HG03139 (cell line): ENCODE data around the gene ADARB2.
"Not testable (repeated sequence)": the region's sequence is repeated elsewhere in the genome, so short reads cannot be mapped to it uniquely, and the experiment has no call there.

Source experiments
- ATAC-seq: cut with Tn5 transposase; IDR thresholded peaks from one replicate; pipeline ENCODE4 v1.9.1; 2021; ENCODE audit not compliant: unreplicated experiment

Gene ADARB2

DNA sequence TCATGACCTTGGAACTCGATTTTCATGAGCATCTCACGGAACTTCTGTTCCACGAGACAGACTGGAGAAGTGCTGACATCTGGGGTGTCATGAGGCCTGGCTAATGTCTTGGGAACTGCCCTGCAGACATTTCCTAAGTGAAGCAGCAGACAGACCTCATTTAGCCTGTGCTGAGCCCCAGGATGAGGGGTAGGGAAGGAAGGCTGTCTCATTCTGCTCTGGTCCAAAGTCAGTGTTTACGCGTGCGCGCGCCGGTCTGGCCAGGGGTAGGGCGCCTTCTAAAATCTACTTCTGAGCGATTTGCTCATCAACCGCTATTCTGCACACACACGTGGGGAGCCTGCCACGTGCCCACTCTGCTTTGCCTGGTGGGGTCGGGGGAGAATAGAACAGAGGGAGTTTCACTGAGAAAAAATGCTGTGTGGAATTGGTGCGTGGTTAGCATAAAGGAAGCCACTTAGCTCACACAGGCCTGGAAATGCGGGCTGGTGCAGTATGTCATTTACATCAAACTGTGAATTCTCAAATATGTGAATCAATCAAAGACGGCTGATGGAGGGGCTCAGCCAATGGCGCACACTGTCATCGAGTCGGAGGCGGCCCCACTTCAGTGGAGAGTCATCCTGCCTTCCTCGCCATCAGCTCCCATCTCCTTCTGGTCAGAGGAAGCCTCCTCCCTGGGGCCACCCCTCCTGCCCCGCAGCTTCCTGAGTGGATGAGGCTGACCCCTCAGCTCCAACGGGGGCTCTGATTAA lies 335.1 kb downstream of the ADARB2 start:
- no peak for ATAC-seq

DNA sequence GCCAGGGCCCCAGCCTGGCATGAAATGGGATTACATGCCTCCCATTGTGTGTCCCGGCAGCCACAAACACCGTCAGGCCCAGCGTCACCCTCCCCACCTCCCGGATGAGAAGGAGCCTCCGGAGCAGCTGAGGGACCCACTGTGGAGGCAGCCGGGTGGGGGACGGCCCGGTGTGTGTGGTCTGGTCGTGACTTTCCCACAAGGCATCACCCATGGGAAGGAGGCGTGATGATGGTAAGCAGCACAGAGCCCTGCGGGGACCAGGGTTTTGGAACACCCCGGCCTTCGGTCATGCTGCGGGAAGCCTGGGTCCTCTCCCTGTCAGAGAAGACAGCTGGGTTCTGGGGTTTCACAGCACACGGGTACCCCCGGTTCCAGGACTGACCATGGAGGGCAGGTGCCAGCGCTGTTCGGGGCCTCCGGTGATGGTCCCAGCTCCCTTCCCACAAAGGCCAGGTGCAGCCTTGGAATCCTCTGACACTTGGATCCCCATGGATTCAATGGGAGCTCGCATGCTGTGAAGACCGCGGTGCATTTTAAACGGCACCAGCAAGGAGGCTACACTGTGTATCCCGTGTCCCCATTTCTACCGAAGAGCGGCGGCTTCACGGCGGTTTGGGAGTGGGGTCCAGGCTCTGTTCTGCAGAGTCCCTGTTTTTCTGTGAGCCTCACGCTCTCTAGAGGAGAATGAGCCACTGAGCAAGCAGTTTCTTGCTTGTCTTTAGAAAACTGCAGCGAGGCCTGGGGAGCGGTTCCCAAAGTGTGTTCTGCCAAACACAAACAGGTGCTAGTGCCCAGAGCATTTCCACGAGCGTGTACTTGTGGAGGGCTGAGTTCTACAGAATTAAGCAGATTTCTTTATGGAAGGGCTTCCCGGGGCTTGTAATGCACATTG lies 336.0 kb downstream of the ADARB2 start:
- ATAC-seq, result no peak

DNA sequence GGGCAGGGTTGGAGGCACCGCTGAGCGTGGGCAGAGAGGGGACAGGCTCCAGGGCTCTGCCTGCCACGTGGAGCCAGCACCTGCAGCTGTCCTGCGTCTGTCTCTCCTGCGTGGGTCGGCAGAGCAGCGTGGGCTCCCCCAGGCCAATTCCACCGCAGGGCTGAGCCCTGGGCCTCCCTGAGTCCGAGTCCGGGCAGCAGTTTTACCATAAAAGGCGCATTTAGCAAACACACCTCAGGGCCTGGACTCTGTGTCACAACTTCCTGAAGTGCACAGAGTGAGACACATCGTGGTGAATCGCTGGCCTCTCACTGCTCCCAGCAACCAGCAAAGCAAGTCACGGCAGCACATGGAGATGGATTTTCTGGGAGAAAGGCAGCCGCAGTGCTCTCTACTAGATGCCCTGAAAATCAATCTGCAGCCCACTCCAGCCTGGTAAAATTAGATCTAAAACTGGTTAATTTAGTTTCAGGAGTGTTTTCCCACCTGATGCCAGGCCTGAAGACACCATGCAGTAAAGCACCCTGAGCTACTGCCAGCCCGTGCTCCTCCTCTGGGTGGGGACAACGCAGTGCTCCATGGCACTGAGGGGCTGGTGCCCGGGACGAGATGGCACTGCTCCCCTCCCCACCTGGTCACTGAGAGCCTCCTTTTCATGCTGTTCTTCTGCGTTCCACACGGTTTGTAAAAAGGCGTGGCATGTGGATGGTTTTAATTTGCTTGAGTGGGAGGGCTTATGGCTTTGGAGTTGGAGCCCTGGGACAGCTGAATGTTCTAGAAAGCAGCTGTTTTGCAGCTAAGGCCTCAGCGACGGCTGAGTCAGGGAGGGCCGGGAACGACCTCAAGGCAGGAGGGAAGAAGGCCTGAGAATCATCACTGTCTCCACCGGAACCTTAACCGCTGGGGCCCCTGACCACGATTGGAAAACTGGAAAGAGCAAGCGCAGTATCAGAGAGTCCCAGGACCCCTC lies 336.9 kb downstream of the ADARB2 start:
- ATAC-seq, result no peak

DNA sequence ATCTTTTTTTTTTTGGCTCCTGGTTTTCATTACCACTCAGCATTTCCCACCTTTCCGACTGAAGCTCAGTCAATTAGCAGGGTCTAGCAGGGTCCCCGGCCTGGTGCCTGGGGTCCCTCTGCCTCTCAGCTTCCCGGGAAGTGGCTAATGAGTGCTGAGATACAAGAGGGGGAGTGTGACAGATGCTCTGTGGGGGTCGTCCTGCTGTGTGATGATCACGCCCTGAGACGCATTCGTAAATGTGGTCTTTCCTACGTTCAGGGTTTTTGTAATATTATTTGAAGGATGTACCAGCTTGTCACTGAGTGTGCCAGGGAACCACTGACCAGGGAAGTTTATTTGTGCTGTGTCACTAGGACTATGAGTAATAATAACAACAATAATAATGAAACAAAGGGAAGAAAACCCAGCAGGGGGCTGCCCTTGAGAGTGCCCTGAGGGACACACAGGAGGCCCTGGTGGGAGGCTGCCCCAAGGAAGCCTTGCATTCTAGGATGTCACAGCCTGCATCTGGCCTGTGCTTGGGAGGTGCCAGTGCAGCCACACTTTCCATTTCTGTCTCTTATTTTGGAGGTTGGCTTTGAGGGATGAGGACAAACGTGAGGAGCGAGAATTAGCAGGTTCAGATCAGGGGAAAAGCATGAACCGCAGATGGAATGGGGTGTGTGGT lies 337.8 kb downstream of the ADARB2 start:
- no peak for ATAC-seq

DNA sequence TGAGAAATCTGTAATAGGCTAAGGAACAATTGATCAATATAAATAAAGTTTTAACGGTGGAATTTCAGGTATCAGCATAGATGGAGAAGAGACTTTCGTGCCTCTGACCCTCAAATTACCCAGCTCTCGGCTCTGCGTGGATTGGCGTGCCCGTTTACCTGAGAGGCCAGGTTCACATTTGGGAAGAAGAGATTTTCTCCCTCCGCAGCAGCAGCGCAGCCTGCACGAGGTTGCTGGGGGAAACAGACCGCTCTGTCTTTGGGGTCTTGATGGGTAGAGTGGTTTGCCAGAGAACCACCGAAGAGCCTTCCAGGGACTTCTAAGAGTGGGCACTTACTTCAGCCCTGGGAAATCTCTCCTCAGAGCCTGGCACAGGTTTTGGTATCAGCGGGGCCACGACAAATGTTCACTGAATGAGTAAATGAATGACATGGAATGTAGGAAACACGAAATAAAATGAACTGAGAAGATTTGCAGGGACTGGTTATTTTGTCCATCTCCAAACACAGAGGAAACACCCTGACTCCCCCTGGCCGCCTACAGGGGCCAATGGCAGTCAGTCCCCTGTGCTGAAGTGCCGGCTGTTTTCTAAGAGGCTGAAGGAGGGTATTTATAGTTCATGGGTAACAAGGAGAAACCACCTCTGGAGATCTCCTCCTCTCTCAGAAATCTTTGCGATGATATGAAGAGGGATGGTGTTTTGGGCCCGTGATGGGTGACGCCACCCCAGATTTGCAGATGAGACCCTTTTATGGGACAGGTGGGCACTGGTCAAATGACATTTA lies 338.5 kb downstream of the ADARB2 start:
- ATAC-seq, result no peak

DNA sequence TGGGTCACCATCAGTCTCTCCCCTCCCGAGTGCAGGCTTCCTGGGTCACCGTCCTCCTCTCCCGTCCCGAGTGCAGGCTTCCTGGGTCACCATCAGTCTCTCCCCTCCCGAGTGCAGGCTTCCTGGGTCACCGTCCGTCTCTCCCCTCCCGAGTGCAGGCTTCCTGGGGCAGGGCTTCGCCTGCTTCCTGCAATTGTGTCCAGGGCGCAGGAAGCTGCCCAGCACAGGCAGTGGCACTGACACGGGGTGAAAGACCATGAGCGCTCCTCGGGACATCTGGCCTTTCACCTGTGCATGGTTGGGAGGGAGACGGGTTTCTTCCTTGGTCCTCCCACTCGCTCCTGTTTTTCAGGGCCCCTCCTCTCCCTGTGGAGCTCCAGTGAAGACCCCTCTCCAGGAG lies 339.2 kb downstream of the ADARB2 start:
- not testable (repeated sequence) for ATAC-seq

DNA sequence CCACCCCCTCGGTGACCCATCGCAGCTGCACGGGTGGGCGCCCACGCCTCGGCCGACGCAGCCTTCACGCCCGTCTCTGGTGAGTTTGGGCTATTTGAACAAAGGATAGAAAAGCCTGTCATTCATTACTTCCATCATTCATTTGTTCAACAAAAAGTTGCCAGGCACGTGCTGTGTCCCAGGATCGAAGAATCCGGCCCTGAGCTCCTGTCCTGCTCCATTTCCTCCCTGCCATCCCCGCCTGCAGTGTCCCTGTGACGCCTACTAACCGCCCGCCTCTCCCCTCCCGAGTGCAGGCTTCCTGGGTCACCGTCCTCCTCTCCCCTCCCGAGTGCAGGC lies 341.1 kb downstream of the ADARB2 start:
- no peak for ATAC-seq

DNA sequence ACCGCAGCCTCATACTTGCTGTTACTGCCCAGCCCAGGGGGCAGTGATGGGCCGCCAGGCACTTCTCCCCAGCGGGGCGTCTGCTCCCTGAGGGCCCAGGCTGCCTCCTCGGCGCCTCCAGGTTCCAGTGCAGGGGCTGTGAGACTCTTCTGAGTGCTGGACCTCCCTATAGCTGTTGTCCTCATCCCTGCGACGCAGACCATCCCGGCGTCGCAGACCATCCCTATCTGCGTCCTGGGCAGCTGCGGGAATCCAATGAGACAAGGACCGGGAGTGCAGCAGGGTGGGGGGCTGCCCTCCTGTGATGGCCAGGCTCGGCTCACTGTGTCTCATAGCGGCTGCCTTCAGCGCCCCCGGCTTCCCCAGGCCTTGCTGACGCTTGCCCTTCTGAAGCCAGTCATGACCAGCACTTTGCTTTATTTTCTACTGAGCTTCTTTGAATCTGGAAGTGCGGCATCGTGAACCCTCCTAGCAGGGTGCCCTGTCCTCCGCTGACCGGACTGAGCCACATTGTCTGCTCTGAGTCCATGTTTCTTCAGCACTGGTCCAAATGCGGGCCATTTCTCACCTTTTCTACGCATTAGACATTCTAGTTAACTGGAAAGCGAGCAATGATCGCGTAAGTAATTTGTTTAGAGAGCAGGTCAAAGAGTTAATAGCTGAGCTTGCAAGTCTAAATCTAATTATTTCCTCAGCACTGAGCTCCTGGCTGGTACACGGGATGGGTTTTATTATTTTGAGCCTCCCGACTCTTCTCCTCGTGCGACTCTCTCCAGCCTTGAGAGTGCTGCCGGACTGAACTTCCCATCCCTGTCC lies 341.6 kb downstream of the ADARB2 start:
- no peak for ATAC-seq

DNA sequence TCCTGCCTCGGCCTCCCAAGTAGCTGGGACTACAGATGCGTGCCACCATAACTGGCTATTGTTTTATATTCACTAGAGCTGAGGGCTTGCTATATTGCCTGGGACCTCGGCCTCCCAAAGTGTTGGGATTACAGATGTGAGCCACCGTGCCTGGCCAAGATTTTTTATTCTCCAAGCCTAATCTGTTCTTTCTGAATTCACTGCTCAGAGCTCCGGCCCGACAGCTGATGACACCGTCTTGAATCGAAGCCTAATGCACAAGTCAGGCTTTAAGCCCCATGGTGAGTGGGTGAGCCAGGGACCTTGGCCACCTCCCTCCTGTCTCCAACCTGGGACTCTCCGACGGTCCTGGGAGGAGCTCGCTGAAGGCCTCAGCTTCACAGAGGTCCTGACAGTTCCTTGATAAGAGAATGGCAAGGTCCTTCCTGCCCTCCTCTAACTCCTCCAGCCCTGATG lies 342.3 kb downstream of the ADARB2 start:
- no peak for ATAC-seq

DNA sequence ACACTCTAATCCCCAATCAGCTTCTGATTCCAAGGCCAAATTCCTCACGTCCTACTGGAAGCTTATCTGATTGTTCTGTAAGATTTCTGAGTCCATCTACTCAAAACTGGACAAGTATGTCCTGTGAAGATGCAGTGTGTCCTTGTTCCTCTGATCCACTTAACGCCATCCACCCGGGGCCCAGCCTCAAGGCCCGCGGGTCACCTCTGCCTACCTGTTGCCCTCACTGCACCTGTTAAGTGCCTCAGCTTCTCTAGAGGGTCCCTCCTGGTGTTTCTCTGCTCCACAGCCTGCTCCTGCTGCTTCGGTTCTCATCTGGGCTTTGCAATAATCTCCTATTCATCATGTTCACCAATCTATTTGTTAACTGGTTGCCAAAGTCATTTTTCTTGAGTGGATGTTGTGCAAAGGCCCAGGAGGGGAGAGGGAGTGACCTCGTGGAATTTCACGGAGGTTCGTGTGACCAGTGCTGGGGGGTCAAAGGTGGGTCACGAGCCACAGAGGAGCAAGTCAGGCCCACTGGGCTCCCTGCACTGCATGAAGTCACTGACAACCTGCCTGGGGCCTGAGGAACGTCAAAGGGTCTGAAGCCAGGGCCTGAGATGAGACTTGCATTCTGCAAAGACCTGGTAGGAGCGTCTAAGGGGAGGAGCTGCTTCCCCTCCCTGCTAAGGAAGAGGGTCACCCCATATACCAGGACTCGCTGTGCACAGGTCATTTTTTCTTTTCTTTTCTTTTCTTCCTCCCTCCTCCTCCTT lies 343.0 kb downstream of the ADARB2 start:
- ATAC-seq, result no peak

DNA sequence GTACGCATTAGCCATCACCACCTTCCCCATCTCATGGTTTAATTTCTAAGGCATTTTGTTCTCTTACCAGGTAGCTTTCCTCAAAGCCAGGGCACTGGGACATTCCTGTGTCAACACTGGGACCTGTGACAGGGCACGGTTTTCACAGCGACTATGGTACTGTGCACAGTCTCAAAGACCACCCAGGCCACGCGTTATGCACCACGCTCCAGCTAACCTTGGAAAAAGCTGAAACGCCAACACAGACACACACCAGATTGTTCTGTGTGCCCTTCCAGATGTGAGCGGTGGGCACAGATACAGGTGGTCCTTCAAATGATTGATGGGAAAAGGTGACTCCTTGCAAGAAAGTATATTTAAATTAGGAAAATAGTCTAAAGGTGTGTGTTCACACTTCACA lies 343.8 kb downstream of the ADARB2 start:
- ATAC-seq, result no peak

DNA sequence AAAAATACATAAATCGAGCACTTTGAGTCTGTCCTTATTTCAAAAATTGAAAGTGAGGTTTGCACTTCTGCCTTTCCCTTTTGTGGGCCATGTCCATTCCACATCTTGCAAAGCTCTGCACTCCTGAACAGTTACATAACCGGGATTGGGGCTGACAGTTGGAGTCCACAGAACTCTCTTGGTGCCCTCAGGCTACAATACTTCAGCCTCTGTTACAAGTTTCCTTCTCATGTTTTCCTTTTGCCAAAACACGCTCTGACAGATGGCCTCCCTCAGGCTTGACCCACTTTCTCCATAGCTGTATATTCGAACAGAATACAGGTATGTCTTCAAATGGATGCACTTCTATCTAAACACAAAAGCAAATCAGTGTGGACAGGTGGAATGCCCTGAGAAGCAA lies 345.2 kb downstream of the ADARB2 start:
- ATAC-seq, result no peak

DNA sequence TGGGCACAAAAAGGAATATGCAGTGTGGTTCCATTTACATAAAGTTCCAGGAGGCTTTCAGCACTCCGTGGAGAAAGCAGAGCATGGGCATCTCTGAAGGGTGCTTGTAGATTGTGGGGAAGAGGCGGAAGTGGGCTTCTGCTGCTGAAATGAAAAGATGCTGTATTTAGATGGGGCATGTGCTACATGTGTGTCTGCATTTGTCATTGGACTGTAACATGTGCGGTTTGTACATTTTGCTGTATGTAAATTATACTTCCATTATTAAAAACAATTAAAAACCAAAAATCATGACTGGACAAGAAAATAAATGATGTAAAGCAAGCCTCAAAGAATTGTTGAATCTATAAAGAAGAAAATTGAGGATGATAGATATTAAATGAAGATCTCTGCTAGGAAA lies 347.1 kb downstream of the ADARB2 start:
- ATAC-seq, result no peak

DNA sequence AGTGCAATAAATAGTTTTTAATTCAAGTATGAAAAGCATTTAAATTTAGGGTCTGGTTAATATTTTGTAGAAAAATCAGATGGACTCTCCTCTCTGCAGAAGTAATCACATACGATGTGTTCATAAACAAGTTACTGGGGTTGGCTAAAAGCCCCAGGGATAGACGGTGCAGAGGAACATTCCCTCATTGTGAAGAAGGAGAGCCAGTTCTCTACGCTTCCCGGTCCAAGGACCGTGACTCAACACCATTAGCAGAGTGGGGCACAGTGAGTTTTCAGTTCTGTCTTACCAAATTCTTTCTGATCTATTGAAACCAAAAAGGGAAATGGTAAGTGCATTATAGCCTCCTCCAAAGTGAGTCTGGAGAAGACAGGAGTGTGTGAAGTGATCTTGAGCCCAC lies 353.3 kb downstream of the ADARB2 start:
- no peak for ATAC-seq

DNA sequence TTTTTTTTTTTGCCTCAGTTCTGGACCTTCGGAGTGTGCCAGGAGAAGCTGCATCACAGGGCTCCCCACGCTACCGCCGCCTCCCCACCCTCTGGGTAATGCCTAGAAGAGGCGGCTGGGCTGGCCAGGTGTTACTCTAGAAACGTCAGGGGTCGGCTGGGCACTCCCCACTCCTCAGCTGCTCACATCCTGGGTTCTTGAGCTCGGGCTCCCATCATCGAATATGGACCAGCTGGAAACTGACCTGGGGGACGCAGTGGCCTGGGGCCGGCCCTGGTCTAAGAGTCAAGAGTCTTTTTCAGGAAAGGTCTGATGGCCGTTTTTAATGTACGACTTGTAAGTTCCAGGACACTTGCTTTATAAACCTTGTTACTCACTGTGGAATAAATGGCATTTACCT lies 354.6 kb downstream of the ADARB2 start:
- no peak for ATAC-seq

DNA sequence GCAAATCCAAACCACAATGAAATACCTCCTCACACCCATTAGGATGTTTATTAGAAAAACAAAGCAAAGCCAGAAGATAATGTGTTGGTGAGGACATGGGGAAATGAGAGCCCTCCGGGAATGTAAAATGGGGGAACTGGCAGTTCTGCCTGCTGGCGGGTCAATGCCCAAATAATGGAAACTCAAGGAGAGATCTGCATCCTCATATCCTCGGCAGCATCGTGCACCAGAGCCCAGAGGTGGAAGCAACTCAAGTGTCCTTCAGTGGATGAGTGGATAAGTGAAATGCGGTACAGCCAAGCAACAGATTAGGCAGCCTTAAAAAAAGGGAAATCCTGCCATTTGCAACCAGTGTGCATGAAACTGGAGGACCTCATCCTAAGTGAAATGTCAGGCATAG lies 356.0 kb downstream of the ADARB2 start:
- no peak for ATAC-seq

DNA sequence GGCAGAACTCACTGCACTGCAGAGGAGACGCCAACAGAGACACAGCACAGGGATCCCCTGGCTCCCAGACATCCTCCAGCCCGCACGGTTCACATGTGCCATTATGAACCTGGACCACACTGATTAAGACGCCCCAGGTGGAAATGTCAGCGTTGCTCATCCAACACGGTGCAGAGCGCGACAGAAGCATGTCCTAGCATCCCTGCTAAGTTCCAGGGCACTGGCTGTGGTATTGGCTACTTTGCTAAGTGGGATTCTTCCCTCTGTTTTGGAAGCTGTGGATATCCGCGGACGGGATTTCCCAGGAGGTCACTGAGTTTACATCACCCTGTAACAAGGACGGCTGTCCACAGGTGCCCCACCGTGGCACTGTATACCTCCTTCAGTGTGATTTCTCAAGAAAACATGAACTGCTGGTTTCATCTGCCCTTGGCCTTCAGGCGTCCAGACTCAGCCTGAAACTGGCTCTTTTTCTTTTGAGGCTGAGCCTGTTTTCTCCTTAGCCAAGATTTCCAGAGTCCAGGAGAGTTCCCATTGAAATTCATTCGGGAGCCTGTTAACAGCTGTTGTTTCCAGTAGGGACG lies 357.1 kb downstream of the ADARB2 start:
- no peak for ATAC-seq

DNA sequence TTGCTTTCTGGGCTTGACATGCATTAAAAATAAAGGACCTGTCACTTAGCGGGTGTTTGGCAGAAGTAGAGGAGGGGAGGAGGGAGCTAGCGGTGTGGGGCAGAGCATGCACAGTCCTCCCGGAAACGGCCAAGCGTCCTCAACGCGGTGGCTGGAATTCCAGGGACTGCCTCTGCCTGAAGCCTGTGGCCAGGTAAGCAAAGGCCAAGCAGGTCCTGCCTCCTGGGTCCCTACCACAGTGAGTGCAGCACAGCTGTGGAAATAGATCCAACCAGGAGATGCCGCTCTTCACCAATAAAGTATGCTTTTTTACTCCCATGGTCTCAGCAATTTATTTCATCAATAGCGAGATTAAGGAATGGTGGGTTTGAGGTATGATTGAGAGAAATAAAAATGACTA lies 357.7 kb downstream of the ADARB2 start:
- ATAC-seq, result no peak
